Sigmoid colon (tissue), 7 donors: ENCODE data around the gene SIRPA. TPM values are rescaled to one million over a fixed set of nuclear protein-coding genes. Genes with fewer than 3 reads are reported as not detected.

ENCODE experiments used
- DNase-seq: peaks from one replicate; pipeline ENCODE4 v3.0.0-alpha.2; 2019
- H3K27ac ChIP-seq, 4 donors: fragments of 200-600 bp; sonication (generic); one replicate each; pipeline ENCODE4 v1.5.1; 2016 to 2019; ENCODE audit warnings: mild to moderate bottlenecking in 1 of 4
- H3K27me3 ChIP-seq, 3 donors: fragments of 200-600 bp; sonication (generic); one replicate each; pipeline ENCODE4 v1.5.1; 2019; ENCODE audit warnings: mild to moderate bottlenecking in 1 of 3
- H3K36me3 ChIP-seq, 4 donors: fragments of 200-600 bp; sonication (generic); one replicate each; pipeline ENCODE4 v1.5.1; 2016 to 2019
- H3K4me1 ChIP-seq, 4 donors: fragments of 200-600 bp; sonication (generic); one replicate each; pipeline ENCODE4 v1.5.1; 2017 to 2019
- H3K4me3 ChIP-seq, 4 donors: fragments of 200-600 bp; sonication (generic); one replicate each; pipeline ENCODE4 v1.5.1; 2017 to 2019; ENCODE audit warnings: mild to moderate bottlenecking in 2 of 4, moderate library complexity in 1 of 4
- H3K9me3 ChIP-seq, 4 donors: fragments of 200-600 bp in 3 of 4; sonication (generic) in 3 of 4; one replicate each; pipeline versions ENCODE4 v1.5.1 to v1.6.1; 2013 to 2019
- CTCF ChIP-seq, 4 experiments: fragments of 450-650 bp in 3 of 4; fragments of 200-600 bp in 1 of 4; IDR thresholded peaks; one replicate each; pipeline ENCODE4 v1.5.1; 2016 to 2019; ENCODE audit warnings: antibody characterized with exemption in 4 of 4, mild to moderate bottlenecking in 3 of 4, moderate library complexity in 2 of 4
- EP300 ChIP-seq, 4 donors: sonication (generic); formaldehyde crosslinking; IDR thresholded peaks; one replicate each; pipeline ENCODE4 v1.6.1; 2017; ENCODE audit warnings: antibody characterized with exemption in 4 of 4
- POLR2A ChIP-seq, 2 donors: fragments of 450-650 bp; IDR thresholded peaks; one replicate each; pipeline ENCODE4 v1.6.1; 2016; ENCODE audit warnings: antibody characterized with exemption in 2 of 2, mild to moderate bottlenecking in 2 of 2, moderate library complexity in 2 of 2
- POLR2AphosphoS5 ChIP-seq, 4 donors: sonication (generic); formaldehyde crosslinking; IDR thresholded peaks; one replicate each; pipeline ENCODE4 v1.6.1; 2017; ENCODE audit warnings: antibody characterized with exemption in 4 of 4
- WGBS, 2 donors: extraction: QIAGEN DNeasy Blood & Tissue Kit; methylation state at CpG; one replicate each; pipeline ENCODE4 v1.1.7; 2013; 5-methylcytosine and 5-hydroxymethylcytosine counted together
- intact Hi-C: fragments of 100-400 bp; cut with DNase I; formaldehyde crosslinking; loops from one replicate; pipeline ENCODE4 v1.15.1; 2023
- polyA plus RNA-seq, 3 donors: library from polyadenylated mRNA; stranded (reverse); fragments of 200-250 nt; gene quantifications; one replicate each; pipeline ENCODE4 v1.2.3, GENCODE V29; 2013
- total RNA-seq, 4 donors: library from RNA; depleted of rRNA; stranded (reverse); fragments of >200 nt; gene quantifications; one replicate each; pipeline ENCODE4 v1.1.0, GENCODE V29; 2016
- donor health status: healthy with polysubstance abuse.
- donor health status: Bipolar disorder and iron deficiency.
- donor health status: healthy.

SIRPA gene
- total and polyA plus RNA-seq, 7 donors: 8.4 to 25.5 (median 16.3) TPM

GRCh38 chr20:1940581-1940980, 45.4 kb downstream of the SIRPA start:
- Histone ChIP-seq H3K27me3 (no peaks in the 10 kb centered on the region), H3K4me1 (peaks cover 0 to 23% (median 20%) of the 10 kb centered on the region in 4 donors), H3K9me3 (no peaks in the 10 kb centered on the region), H3K4me3 (no peak overlapping the region), H3K27ac (no peak overlapping the region), H3K36me3 (peaks cover 0 to 21% (median 8%) of the 10 kb centered on the region in 4 donors)
- intact Hi-C loops: no loop called here
- TF ChIP-seq POLR2A (IDR thresholded peaks at IDR 0.05) (no peak), POLR2AphosphoS5 (IDR thresholded peaks at IDR 0.05) (no peak), EP300 (IDR thresholded peaks at IDR 0.05) (no peak), CTCF (IDR thresholded peaks at IDR 0.05) (no peak)
- WGBS, 2 donors: 71 to 81% methylated on average over 5 of the region's 5 CpGs
- DNase-seq: no peak

GRCh38 chr20:1941226-1941625, 46.0 kb downstream of the SIRPA start:
- peaks cover 0 to 23% (median 17%) of the 10 kb centered on the region in 4 donors for H3K4me1 ChIP-seq
- peak; percentile 67 for DNase-seq

GRCh38 chr20:1942061-1942460, 46.9 kb downstream of the SIRPA start:
- Histone ChIP-seq H3K27me3 (no peaks in the 10 kb centered on the region), H3K27ac (no peak overlapping the region), H3K36me3 (peaks cover 0 to 16% (median 8%) of the 10 kb centered on the region in 4 donors), H3K4me1 (peaks cover 0 to 30% (median 25%) of the 10 kb centered on the region in 4 donors), H3K9me3 (no peaks in the 10 kb centered on the region), H3K4me3 (no peak overlapping the region)
- 88 to 93% methylated on average over 7 of the region's 7 CpGs for WGBS, 2 donors
- intact Hi-C loops: no loop called here
- TF ChIP-seq POLR2A (IDR thresholded peaks at IDR 0.05) (no peak), CTCF (IDR thresholded peaks at IDR 0.05) (no peak), EP300 (IDR thresholded peaks at IDR 0.05) (no peak), POLR2AphosphoS5 (IDR thresholded peaks at IDR 0.05) (no peak)
- peak; percentile 33 for DNase-seq

More at GRCh38 chr20:1941226-1941625, 46.0 kb downstream of the SIRPA start:
- TF ChIP-seq POLR2AphosphoS5 (IDR thresholded peaks at IDR 0.05): no peak
- no peak for TF ChIP-seq CTCF (IDR thresholded peaks at IDR 0.05)
- no peak for TF ChIP-seq EP300 (IDR thresholded peaks at IDR 0.05)
- TF ChIP-seq POLR2A (IDR thresholded peaks at IDR 0.05): no peak
- no peaks in the 10 kb centered on the region for H3K27me3 ChIP-seq
- H3K4me3 ChIP-seq: no peak overlapping the region
- 76 to 82% methylated on average over 8 of the region's 8 CpGs for WGBS, 2 donors
- no peak overlapping the region for H3K27ac ChIP-seq
- intact Hi-C loops: no loop called here
- no peaks in the 10 kb centered on the region for H3K9me3 ChIP-seq
- H3K36me3 ChIP-seq: peaks cover 0 to 21% (median 8%) of the 10 kb centered on the region in 4 donors

GRCh38 chr20:1942486-1943274, 47.5 kb downstream of the SIRPA start:
- Histone ChIP-seq H3K4me1 (peaks cover 0 to 37% (median 30%) of the 10 kb centered on the region in 4 donors), H3K27me3 (no peaks in the 10 kb centered on the region), H3K4me3 (no peak overlapping the region), H3K36me3 (peaks cover 0 to 10% (median 5%) of the 10 kb centered on the region in 4 donors), H3K9me3 (no peaks in the 10 kb centered on the region), H3K27ac (peak overlapping the region in 1 of 4 donors; percentile 57)
- intact Hi-C loops: no loop called here
- no peak for TF ChIP-seq POLR2AphosphoS5 (IDR thresholded peaks at IDR 0.05)
- no peak for TF ChIP-seq CTCF (IDR thresholded peaks at IDR 0.05)
- TF ChIP-seq POLR2A (IDR thresholded peaks at IDR 0.05): no peak
- TF ChIP-seq EP300 (IDR thresholded peaks at IDR 0.05): no peak
- WGBS, 2 donors: 83 to 84% methylated on average over 13 of the region's 13 CpGs
- DNase-seq: peak; percentile 26
